Tibial artery (tissue), 4 donors: ENCODE results near the gene NBEA.

Experiments used
- DNase-seq, 2 donors: peaks; one replicate each; pipeline ENCODE4 v3.0.0-alpha.2; 2019
- H3K27ac ChIP-seq, 2 donors: fragments of 200-600 bp; sonication (generic) in 1 of 2; 1 replicate in 1 of 2; 2 replicates in 1 of 2; pipeline ENCODE4 v1.5.1; 2018 to 2019; ENCODE audit warnings: mild to moderate bottlenecking in 1 of 2
- H3K27me3 ChIP-seq, 2 donors: fragments of 200-600 bp; sonication (generic) in 1 of 2; one replicate each; pipeline versions ENCODE4 v1.5.1 to v1.6.0; 2016 to 2019
- H3K36me3 ChIP-seq, 3 donors: fragments of 200-600 bp; sonication (generic) in 2 of 3; one replicate each; pipeline ENCODE4 v1.5.1; 2016 to 2019; ENCODE audit warnings: mild to moderate bottlenecking in 2 of 3
- H3K4me1 ChIP-seq, 4 donors: fragments of 200-600 bp; sonication (generic) in 2 of 4; 1 replicate in 3 of 4; 2 replicates in 1 of 4; pipeline ENCODE4 v1.5.1; 2016 to 2019
- H3K4me3 ChIP-seq, 2 donors: fragments of 200-600 bp; sonication (generic) in 1 of 2; 1 replicate in 1 of 2; 2 replicates in 1 of 2; pipeline ENCODE4 v1.5.1; 2018 to 2019; ENCODE audit warnings: mild to moderate bottlenecking in 2 of 2
- H3K9me3 ChIP-seq, 3 donors: fragments of 200-600 bp; sonication (generic) in 1 of 3; one replicate each; pipeline ENCODE4 v1.5.1; 2016 to 2019
- CTCF ChIP-seq, 2 experiments: fragments of 200-600 bp in 1 of 2; fragments of 450-650 bp in 1 of 2; IDR thresholded peaks; one replicate each; pipeline ENCODE4 v1.5.1; 2017 to 2019; ENCODE audit warnings: antibody characterized with exemption in 2 of 2, mild to moderate bottlenecking in 1 of 2, moderate library complexity in 1 of 2
- intact Hi-C: fragments of 100-400 bp; cut with DNase I; formaldehyde crosslinking; loops from one replicate; pipeline ENCODE4 v1.15.0; 2023; ENCODE audit warnings: low total_unique reads

The NBEA gene

GRCh38 chr13:35566340-35566739 lies 624.3 kb downstream of the NBEA start:
- H3K27ac ChIP-seq, result no peak overlapping the region
- no peaks in the 10 kb centered on the region for H3K9me3 ChIP-seq
- no peaks in the 10 kb centered on the region for H3K4me1 ChIP-seq
- DNase-seq, result no peak
- H3K27me3 ChIP-seq, result no peaks in the 10 kb centered on the region
- peaks cover 0 to 10% (median 0%) of the 10 kb centered on the region in 3 donors for H3K36me3 ChIP-seq
- TF ChIP-seq CTCF (IDR thresholded peaks at IDR 0.05), result no peak
- H3K4me3 ChIP-seq, result no peak overlapping the region
- intact Hi-C loops, result no loop called here

- intact Hi-C loops, result no loop called here
- H3K9me3 ChIP-seq, result no peaks in the 10 kb centered on the region
- H3K4me3 ChIP-seq, result no peak overlapping the region
- no peak overlapping the region for H3K27ac ChIP-seq
- H3K27me3 ChIP-seq, result no peaks in the 10 kb centered on the region
- H3K36me3 ChIP-seq, result peaks cover 0 to 10% (median 0%) of the 10 kb centered on the region in 3 donors
- no peak for DNase-seq
- no peak for TF ChIP-seq CTCF (IDR thresholded peaks at IDR 0.05)
- no peaks in the 10 kb centered on the region for H3K4me1 ChIP-seq
Observed at GRCh38 chr13:35567406-35567980, 625.4 kb downstream of the NBEA start.

- Histone ChIP-seq H3K4me3 (no peak overlapping the region), H3K27me3 (no peaks in the 10 kb centered on the region), H3K36me3 (no peaks in the 10 kb centered on the region), H3K4me1 (no peaks in the 10 kb centered on the region), H3K9me3 (no peaks in the 10 kb centered on the region), H3K27ac (no peak overlapping the region)
- no peak for TF ChIP-seq CTCF (IDR thresholded peaks at IDR 0.05)
- intact Hi-C loops, result no loop called here
- DNase-seq, result no peak
Observed at GRCh38 chr13:35573639-35574038, 631.6 kb downstream of the NBEA start.

GRCh38 chr13:35592457-35592856 lies 650.4 kb downstream of the NBEA start:
- Histone ChIP-seq H3K4me1 (no peaks in the 10 kb centered on the region), H3K36me3 (no peaks in the 10 kb centered on the region), H3K9me3 (no peaks in the 10 kb centered on the region), H3K27me3 (no peaks in the 10 kb centered on the region), H3K27ac (no peak overlapping the region), H3K4me3 (no peak overlapping the region)
- TF ChIP-seq CTCF (IDR thresholded peaks at IDR 0.05), result no peak
- DNase-seq, result no peak
- intact Hi-C loops, result no loop called here

- H3K4me3 ChIP-seq, result no peak overlapping the region
- no peak for TF ChIP-seq CTCF (IDR thresholded peaks at IDR 0.05)
Observed at GRCh38 chr13:35593651-35594050, 651.6 kb downstream of the NBEA start.

GRCh38 chr13:35594096-35594495 lies 652.0 kb downstream of the NBEA start:
- intact Hi-C loops, result no loop called here
- Histone ChIP-seq H3K4me1 (peaks cover 0 to 11% (median under 1%) of the 10 kb centered on the region in 4 donors), H3K27ac (no peak overlapping the region), H3K27me3 (no peaks in the 10 kb centered on the region), H3K36me3 (no peaks in the 10 kb centered on the region), H3K9me3 (no peaks in the 10 kb centered on the region), H3K4me3 (no peak overlapping the region)
- no peak for DNase-seq
- TF ChIP-seq CTCF (IDR thresholded peaks at IDR 0.05), result no peak

More at GRCh38 chr13:35593651-35594050, 651.6 kb downstream of the NBEA start:
- no peak for DNase-seq
- no peak overlapping the region for H3K27ac ChIP-seq
- H3K36me3 ChIP-seq, result no peaks in the 10 kb centered on the region
- peaks cover 0 to 6% (median 0%) of the 10 kb centered on the region in 4 donors for H3K4me1 ChIP-seq
- H3K27me3 ChIP-seq, result no peaks in the 10 kb centered on the region
- intact Hi-C loops, result no loop called here
- H3K9me3 ChIP-seq, result no peaks in the 10 kb centered on the region
